Stimulated activated CD4-positive, alpha-beta T cell treated with anti-CD3 and anti-CD28 coated beads, Interleukin-15, amount 100 ng/mL, for 48 hours (primary cell): Measurements from ENCODE around the gene DCST2.

ENCODE experiments used
- DNase-seq, 2 donors: peaks; one replicate each; pipeline ENCODE4 v3.0.0-alpha.2; 2020; ENCODE audit warnings: low read depth in 2 of 2

Gene DCST2

GRCh38 chr1:155049651-155050559 is 16.3 kb upstream of the DCST2 start:
- DNase-seq, result no peak

DNA sequence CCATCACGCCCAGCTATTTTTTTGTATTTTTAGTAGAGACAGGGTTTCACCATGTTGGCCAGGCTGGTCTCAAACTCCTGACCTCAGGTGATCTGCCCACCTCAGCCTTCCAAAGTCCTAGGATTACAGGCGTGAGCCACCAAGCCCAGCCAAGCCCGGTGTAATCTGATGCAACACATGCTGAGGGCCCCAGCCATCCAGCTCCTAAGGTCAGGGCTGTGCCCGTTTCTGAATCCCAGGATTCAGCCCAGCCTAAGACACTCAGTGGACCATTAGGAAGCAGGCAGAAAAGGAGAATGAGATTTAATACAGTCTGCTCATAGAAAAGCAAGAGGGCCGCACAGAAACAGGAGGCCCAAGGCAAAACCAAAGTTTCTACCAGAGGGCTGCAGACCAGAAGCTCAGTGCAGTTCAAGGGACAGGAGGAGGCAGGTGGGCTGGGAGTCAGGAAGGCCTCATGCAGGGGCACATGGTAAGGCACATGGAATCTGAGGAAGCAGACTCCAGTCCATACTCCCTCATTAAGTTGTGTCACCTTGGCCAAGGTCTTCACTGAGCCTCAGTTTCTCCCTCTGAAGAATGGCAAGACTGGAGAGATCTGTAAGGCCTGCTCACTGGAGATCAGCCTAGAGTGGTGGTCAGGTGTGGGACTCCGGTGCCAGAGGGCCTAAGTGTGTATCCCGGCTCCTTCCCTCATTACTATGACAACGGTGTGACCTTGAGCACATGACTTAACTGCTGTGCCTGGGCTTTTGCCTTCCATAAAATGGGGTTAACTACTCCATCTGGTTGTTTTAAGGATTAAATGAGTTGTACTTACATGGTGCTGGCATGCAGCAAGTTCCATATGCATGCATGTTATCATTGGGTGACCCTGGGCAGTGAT is 15.1 kb upstream of the DCST2 start:
- DNase-seq, result no peak

DNA sequence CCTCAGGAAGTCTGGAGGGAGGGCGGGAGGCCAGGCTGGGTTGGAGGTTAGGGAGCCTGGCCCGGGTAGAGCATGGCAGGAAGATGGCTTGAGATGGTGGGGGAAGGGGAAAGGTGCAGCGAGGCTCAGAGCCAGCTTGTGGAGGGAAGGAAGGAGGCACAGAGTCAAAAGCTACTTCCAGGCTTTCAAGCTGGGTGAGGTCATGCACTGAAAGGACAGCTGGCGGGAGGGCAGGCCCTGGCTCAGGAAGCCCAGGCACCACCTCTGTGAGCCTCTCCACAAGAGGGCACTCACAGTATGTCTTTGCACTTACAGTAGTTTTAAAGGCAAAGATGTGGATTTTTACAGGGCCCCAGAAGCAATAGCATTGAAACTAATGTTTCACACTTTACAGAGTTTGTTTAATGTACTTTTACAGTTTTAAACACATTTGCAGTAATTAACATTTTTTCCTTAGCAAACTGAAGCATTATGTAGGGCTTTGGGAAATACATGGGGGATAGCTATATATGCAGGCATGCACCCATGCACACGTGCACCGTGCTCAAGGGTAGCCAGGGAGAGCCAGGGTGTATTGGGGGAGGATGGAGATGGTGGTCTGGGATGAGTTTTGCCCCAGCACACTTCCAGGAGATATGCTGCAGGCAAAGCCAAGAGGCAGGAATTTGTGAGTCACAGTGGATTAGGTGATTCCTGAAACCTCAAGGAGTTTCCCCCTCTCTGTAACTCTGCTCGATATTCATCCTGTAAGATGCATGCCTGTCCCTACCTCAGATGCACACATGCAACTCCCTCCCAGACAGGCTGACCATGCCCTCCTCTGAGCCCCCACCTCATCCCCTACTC is 11.5 kb upstream of the DCST2 start:
- peak in 1 of 2 donors; percentile 57 for DNase-seq

GRCh38 chr1:155044365-155044764 is 10.8 kb upstream of the DCST2 start:
- DNase-seq, result no peak

GRCh38 chr1:155043793-155044192 is 10.2 kb upstream of the DCST2 start:
- no peak for DNase-seq

- no peak for DNase-seq
These were observed 9.7 kb upstream of the DCST2 start for GRCh38 chr1:155043301-155043702.

DNA sequence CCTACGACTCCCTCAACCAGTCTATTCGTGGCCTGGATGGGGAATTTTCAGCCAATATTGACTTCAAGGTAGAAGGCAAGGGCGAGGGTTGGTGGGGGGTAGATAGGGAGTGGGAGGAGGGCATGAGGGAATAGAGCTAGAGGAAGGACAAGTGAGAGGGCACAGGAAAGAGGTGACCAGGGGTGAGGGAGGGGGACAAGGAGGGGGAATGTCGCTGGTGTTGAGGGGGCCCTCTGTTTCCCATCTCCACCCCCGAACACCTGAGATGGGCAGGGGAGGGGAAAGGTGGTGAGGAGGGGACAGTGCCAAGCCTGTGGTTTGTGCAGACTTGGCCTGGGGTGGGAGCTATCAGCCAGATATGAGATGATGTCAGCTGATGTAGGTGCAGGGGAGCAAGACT is 9.2 kb upstream of the DCST2 start:
- no peak for DNase-seq

- no peak for DNase-seq
These were observed 6.9 kb upstream of the DCST2 start for GRCh38 chr1:155040358-155041093.

- DNase-seq, result no peak
These were observed 5.7 kb upstream of the DCST2 start for GRCh38 chr1:155039308-155039669.

DNA sequence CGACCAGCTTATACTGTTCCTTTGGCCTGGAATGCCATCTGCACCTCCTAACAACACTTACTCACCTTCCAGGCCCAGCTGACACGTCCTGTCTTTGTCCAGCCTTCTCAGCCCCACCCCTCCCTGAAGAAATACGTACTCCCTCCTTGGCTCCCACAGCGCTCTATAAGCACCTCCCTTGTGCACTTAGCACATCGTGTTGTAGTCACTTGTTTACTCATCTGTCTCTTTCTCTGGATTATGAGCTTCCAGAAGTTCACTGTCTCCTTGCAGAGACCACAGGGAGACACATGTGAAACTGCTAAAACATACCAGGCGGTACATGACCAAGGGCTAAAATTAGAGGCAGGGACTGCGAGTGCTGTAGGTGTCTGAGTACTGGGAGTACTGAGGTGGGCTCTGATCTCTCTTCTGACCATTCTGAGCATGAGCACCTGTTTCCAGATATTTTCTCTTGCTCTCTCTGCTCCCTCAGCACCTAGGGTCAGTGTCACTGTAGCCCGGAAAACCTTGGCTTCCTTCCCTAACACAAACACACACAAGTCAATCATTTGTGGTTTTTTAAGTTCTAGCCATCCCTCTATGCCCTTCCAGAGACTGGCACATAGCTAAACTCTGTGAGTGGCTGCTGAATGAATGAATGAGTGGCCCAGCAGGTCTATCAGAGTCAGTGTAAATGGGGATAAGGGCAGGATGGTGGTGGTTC is 5.2 kb upstream of the DCST2 start:
- no peak for DNase-seq

- DNase-seq, result no peak
These were observed 4.4 kb upstream of the DCST2 start for GRCh38 chr1:155037851-155038441.

- DNase-seq, result no peak
These were observed 3.5 kb upstream of the DCST2 start for GRCh38 chr1:155037043-155037442.

- no peak for DNase-seq
These were observed 2.4 kb upstream of the DCST2 start for GRCh38 chr1:155035936-155036335.

GRCh38 chr1:155034318-155035208 is 982 bp upstream of the DCST2 start:
- no peak for DNase-seq

- DNase-seq, result no peak
These were observed 695 bp downstream of the DCST2 start for GRCh38 chr1:155032886-155033285.

DNA sequence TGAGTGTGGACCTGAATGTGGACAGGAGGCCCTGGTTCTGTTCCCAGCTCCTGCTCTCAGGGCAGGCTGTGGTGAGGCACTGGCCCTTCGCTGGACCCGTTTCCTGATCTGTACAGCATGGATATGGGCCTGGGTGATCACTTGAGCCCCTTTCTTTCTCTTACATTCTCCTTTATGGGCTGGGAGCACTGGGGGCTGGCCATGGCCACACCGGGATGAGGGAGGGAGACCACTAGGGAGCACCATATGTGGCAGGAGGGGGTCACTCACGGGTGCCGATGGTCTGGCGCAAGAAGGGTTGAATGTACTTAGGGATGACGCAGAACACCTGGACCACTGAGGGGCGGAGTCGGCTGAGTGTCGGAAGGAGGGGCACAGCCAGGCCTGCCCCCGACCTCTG is 2.7 kb downstream of the DCST2 start:
- no peak for DNase-seq

GRCh38 chr1:155030243-155030795 is 3.3 kb downstream of the DCST2 start:
- no peak for DNase-seq

DNA sequence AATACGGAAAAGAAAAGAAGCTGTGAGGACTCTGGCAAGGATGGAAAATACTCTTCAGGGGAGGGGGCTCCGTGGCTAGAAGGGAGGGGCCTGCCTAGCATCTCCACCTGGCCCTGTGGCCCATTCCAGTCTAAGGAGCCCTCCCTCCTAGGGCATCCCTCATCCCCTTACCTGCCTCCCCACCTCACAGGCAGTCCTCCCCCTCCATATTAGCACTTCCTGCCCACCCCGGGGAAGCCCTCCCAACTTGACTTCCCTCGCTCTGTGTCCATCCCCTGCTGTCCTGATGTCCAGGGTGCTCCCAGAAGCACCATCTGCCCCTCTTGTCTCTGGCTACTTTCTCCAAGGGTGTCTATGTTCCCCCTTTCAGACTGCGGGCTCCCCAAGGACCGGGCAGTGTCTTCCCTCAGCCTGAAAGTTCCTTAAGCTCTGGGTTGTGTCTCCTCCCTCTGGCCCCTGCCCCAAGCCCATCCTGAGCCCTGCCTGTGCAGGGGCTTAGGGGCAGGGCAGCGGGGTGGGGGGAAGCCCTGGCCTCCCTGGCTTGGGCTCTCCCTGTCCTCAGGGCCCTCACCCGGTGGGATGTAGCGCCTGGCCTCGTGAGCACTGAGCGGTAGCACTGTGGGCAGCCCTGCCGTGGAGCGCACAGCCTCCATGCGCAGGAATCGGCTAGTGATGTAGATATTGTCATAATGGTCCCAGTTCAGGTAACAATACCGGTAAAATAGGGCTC is 3.9 kb downstream of the DCST2 start:
- DNase-seq, result no peak
